ENCODE data around the gene EPB41L3.

DNA sequence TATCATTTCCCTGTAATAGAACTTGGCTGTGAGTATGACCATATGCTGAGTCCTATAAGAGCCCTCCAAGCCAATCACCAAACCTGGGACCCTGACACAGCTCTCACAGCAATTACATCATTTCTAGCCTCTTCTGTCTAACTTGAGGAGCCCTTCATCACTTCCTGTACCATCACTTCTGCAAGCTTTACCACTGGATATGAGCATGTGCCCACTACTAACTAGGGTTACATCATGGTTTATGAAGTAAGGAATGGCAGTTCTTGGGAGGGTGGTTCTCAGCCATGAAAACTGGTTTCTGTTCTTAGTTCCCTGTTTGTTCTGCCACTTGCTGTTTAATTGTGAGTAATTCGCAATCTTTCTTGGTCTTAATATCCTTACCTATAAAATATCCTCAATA lies 31.0 kb upstream of the EPB41L3 start:
- TF ChIP-seq, protein P1, sequence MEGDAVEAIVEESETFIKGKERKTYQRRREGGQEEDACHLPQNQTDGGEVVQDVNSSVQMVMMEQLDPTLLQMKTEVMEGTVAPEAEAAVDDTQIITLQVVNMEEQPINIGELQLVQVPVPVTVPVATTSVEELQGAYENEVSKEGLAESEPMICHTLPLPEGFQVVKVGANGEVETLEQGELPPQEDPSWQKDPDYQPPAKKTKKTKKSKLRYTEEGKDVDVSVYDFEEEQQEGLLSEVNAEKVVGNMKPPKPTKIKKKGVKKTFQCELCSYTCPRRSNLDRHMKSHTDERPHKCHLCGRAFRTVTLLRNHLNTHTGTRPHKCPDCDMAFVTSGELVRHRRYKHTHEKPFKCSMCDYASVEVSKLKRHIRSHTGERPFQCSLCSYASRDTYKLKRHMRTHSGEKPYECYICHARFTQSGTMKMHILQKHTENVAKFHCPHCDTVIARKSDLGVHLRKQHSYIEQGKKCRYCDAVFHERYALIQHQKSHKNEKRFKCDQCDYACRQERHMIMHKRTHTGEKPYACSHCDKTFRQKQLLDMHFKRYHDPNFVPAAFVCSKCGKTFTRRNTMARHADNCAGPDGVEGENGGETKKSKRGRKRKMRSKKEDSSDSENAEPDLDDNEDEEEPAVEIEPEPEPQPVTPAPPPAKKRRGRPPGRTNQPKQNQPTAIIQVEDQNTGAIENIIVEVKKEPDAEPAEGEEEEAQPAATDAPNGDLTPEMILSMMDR (IDR thresholded peaks at IDR 0.05), result no peak
- no peak for TF ChIP-seq ZFX (IDR thresholded peaks at IDR 0.05; ENCODE audit: borderline replicate concordance)

All from 22Rv1 (cell line).